Activated CD8-positive, alpha-beta T cell treated with anti-CD3 and anti-CD28 coated beads, Interleukin-2, amount 10 ng/mL, durations not matched to agents 7 days and 5 days (primary cell): ENCODE data around the gene MRPS14. TPM values are rescaled to one million over a fixed set of nuclear protein-coding genes. Genes with fewer than 3 reads are reported as not detected.
A peak's percentile ranks its signal among the peaks of the same experiment; 100 is the strongest.

Experiments
- ATAC-seq: fragments of 150-1000 bp; cut with Tn5 transposase; one replicate; pipeline ENCODE4 v1.10.0; 2021; ENCODE audit warnings: moderate library complexity
- CTCF ChIA-PET: fragments of 350-600 bp; sonication (Branson Sonifier 250); formaldehyde crosslinking; loops from one replicate; lab custom pipeline; 2021; ENCODE audit warnings: antibody characterized with exemption; lab: Charles Lee
- POLR2A ChIA-PET: fragments of 350-600 bp; sonication (Branson Sonifier 250); formaldehyde crosslinking; loops from one replicate; lab custom pipeline; 2021; ENCODE audit warnings: antibody characterized with exemption; lab: Charles Lee
- DNase-seq: peaks from one replicate; pipeline ENCODE4 v3.0.0-alpha.2; 2020
- H3K27ac Mint-ChIP-seq: one replicate; pipeline ENCODE4 v1.8.0; 2021; ENCODE audit warnings: mild to moderate bottlenecking, mixed read lengths
- H3K27me3 Mint-ChIP-seq: one replicate; pipeline ENCODE4 v1.8.0; 2021; ENCODE audit warnings: low read depth, mixed read lengths
- H3K36me3 Mint-ChIP-seq: one replicate; pipeline ENCODE4 v1.8.0; 2021; ENCODE audit warnings: low read depth, mixed read lengths
- H3K4me1 Mint-ChIP-seq: one replicate; pipeline ENCODE4 v1.8.0; 2021; ENCODE audit warnings: low read depth, mixed read lengths
- H3K4me3 Mint-ChIP-seq: one replicate; pipeline ENCODE4 v1.8.0; 2021; ENCODE audit warnings: mild to moderate bottlenecking, mixed read lengths
- H3K9me3 Mint-ChIP-seq: one replicate; pipeline ENCODE4 v1.8.0; 2022; ENCODE audit warnings: mixed read lengths; ENCODE audit not compliant: insufficient read depth
- total RNA-seq, 2 experiments: library from RNA; stranded (reverse); gene quantifications; one replicate each; pipeline ENCODE4 v1.2.3, GENCODE V29; 2021

MRPS14 gene
- total RNA-seq, 2 experiments from 2014 or later, result 30.2 to 33.7 TPM

- Mint-ChIP-seq H3K27me3 (no peaks in the 10 kb centered on the region), H3K4me3 (no peak overlapping the region), H3K36me3 (peaks cover 40% of the 10 kb centered on the region), H3K9me3 (no peaks in the 10 kb centered on the region), H3K4me1 (peaks cover 32% of the 10 kb centered on the region), H3K27ac (no peak overlapping the region)
- ATAC-seq (no peak), DNase-seq (no peak)
- ChIA-PET POLR2A (interaction anchor here (0.9 to 5.2 kb wide), 2 partner anchors 13 to 16 kb away, joined by 3 to 30 read pairs; partner anchors contain the start of gene CACYBP), CTCF (interaction anchor here (0.8 to 10.7 kb wide), 8 partner anchors 7 to 216 kb away, joined by 3 to 146 read pairs (median 4); partner anchors contain the start of gene CACYBP)
These were observed 38.3 kb downstream of the MRPS14 start for GRCh38 chr1:174984952-174985351.

DNA sequence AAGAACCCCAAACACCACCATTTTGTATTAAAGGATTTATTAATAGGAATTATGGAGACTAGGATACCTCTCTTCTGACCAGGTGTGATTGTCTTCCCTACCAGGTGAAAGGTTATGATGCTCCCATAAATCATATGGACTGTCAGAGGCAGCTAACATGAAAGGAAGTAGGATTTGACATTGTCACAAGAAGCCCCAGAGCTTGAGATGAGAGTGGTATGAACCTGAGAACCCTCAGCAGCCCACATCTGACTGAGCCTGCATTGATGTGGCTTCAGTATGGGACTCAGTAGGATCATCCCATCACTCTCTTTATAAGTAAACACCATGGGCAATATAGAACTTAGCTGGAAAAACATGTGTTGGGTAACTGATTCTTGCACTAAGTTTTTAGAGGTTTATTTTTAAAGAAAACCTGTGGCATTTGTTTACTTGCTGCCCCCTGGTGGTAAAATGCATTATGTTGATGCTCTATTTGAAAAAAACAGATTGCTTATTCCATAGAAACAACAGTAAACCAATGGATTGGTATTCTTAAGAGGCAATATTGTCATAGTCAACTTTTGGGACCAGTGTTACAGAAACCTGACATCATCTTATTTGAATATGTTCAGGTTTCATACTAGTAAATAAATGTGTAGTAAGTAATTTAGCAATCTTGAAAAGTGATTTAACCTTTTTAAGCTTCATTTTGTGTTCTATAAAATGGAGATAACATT is 40.1 kb downstream of the MRPS14 start:
- H3K4me1 Mint-ChIP-seq, result peaks cover 16% of the 10 kb centered on the region
- H3K4me3 Mint-ChIP-seq, result no peak overlapping the region
- no peaks in the 10 kb centered on the region for H3K27me3 Mint-ChIP-seq
- DNase-seq (peak; percentile 66), ATAC-seq (no peak)
- H3K36me3 Mint-ChIP-seq, result peaks cover 35% of the 10 kb centered on the region
- no peak overlapping the region for H3K27ac Mint-ChIP-seq
- ChIA-PET CTCF (interaction anchor here (0.7 to 10.7 kb wide), 20 partner anchors 9 to 212 kb away, joined by 3 to 146 read pairs (median 4); partner anchors contain the start of gene CACYBP), POLR2A (interaction anchor here (5.2 kb wide), 1 partner anchor 15 kb away, joined by 30 read pairs; the partner anchor contains the start of gene CACYBP)
- H3K9me3 Mint-ChIP-seq, result no peaks in the 10 kb centered on the region

GRCh38 chr1:174976436-174977108 is 46.7 kb downstream of the MRPS14 start:
- ChIA-PET CTCF (interaction anchor here (1.7 to 2.4 kb wide), 2 partner anchors 9 to 23 kb away, joined by 5 to 6 read pairs; partner anchors contain the start of gene CACYBP), POLR2A (interaction anchor here (0.9 to 1.1 kb wide), 2 partner anchors 13 to 22 kb away, joined by 3 read pairs; no protein-coding TSS in a partner anchor)
- Mint-ChIP-seq H3K9me3 (no peaks in the 10 kb centered on the region), H3K27me3 (no peaks in the 10 kb centered on the region), H3K36me3 (peaks cover 41% of the 10 kb centered on the region), H3K4me1 (peaks cover 22% of the 10 kb centered on the region), H3K4me3 (no peak overlapping the region), H3K27ac (no peak overlapping the region)
- no peak for DNase-seq
- no peak for ATAC-seq

- Mint-ChIP-seq H3K4me1 (peaks cover 25% of the 10 kb centered on the region), H3K4me3 (no peak overlapping the region), H3K27me3 (no peaks in the 10 kb centered on the region), H3K36me3 (peaks cover 40% of the 10 kb centered on the region), H3K27ac (no peak overlapping the region), H3K9me3 (no peaks in the 10 kb centered on the region)
- ChIA-PET CTCF (interaction anchor here (1.7 kb wide), 1 partner anchor 23 kb away, joined by 6 read pairs; the partner anchor contains the start of gene CACYBP), POLR2A (interaction anchor here (1.1 kb wide), 1 partner anchor 23 kb away, joined by 3 read pairs; no protein-coding TSS in a partner anchor)
- no peak for ATAC-seq
- DNase-seq, result no peak
These were observed 47.5 kb downstream of the MRPS14 start for GRCh38 chr1:174975764-174976163.

GRCh38 chr1:174974711-174975119 is 48.5 kb downstream of the MRPS14 start:
- Mint-ChIP-seq H3K4me1 (peaks cover 35% of the 10 kb centered on the region), H3K9me3 (no peaks in the 10 kb centered on the region), H3K4me3 (no peak overlapping the region), H3K27me3 (no peaks in the 10 kb centered on the region), H3K27ac (no peak overlapping the region), H3K36me3 (peaks cover 40% of the 10 kb centered on the region)
- ATAC-seq (no peak), DNase-seq (no peak)
- ChIA-PET CTCF (interaction anchor here (1.8 kb wide), 1 partner anchor 8 kb away, joined by 9 read pairs; no protein-coding TSS in a partner anchor), POLR2A (interaction anchor here (0.5 to 0.8 kb wide), 2 partner anchors 11 to 175 kb away, joined by 3 to 4 read pairs; no protein-coding TSS in a partner anchor)

- no peaks in the 10 kb centered on the region for H3K9me3 Mint-ChIP-seq
- ChIA-PET CTCF (interaction anchor here (0.9 to 12.6 kb wide), 3 partner anchors 11 to 27 kb away, joined by 3 to 146 read pairs (median 8); no protein-coding TSS in a partner anchor), POLR2A (interaction anchor here (7.5 kb wide), 1 partner anchor 27 kb away, joined by 69 read pairs; the partner anchor contains the start of gene CACYBP)
- H3K4me1 Mint-ChIP-seq, result peaks cover 59% of the 10 kb centered on the region
- DNase-seq (no peak), ATAC-seq (no peak)
- H3K36me3 Mint-ChIP-seq, result peaks cover 33% of the 10 kb centered on the region
- no peak overlapping the region for H3K4me3 Mint-ChIP-seq
- no peaks in the 10 kb centered on the region for H3K27me3 Mint-ChIP-seq
- no peak overlapping the region for H3K27ac Mint-ChIP-seq
These were observed 51.3 kb downstream of the MRPS14 start for GRCh38 chr1:174971902-174972301.

- ChIA-PET POLR2A (interaction anchor here (1.6 to 7.5 kb wide), 2 partner anchors 27 to 172 kb away, joined by 7 to 69 read pairs; partner anchors contain the start of gene CACYBP), CTCF (interaction anchor here (0.9 to 12.6 kb wide), 3 partner anchors 11 to 27 kb away, joined by 3 to 146 read pairs (median 8); no protein-coding TSS in a partner anchor)
- Mint-ChIP-seq H3K36me3 (peaks cover 30% of the 10 kb centered on the region), H3K27me3 (no peaks in the 10 kb centered on the region), H3K27ac (peak overlapping the region; percentile 52), H3K9me3 (no peaks in the 10 kb centered on the region), H3K4me1 (peaks cover 57% of the 10 kb centered on the region), H3K4me3 (no peak overlapping the region)
- DNase-seq (no peak), ATAC-seq (no peak)
These were observed 51.8 kb downstream of the MRPS14 start for GRCh38 chr1:174971466-174971865.

DNA sequence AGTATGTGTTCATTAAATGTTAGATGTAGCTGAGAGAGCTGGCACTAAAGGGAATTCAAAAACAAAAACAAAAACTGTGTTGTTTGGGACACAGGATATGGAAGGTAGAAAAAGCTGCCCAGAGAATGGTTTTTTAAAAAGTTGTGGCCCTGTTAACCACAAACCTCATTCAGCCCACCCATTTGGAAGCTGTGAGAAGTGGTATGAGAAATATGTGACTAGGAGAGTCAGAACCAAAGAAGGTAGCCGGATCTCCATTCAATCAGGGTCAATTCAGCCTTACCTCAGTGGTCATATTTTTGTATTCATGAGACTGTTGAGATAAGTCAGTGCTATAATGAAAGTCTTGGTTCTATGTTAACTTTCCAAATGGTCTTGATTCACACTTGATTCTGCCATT is 53.2 kb downstream of the MRPS14 start:
- H3K4me1 Mint-ChIP-seq, result peaks cover 68% of the 10 kb centered on the region
- peak; percentile 17 for ATAC-seq
- CTCF ChIA-PET, result interaction anchor here (1.0 to 12.6 kb wide), 5 partner anchors 12 to 170 kb away, joined by 3 to 146 read pairs (median 8); no protein-coding TSS in a partner anchor
- peaks cover 17% of the 10 kb centered on the region for H3K36me3 Mint-ChIP-seq
- H3K4me3 Mint-ChIP-seq, result peak overlapping the region; percentile 53
- H3K27ac Mint-ChIP-seq, result peak overlapping the region; percentile 80
- DNase-seq, result peak; percentile 55
- no peaks in the 10 kb centered on the region for H3K9me3 Mint-ChIP-seq
- no peaks in the 10 kb centered on the region for H3K27me3 Mint-ChIP-seq
- POLR2A ChIA-PET, result interaction anchor here (0.6 to 7.5 kb wide), 7 partner anchors 10 to 518 kb away, joined by 3 to 69 read pairs (median 3); partner anchors contain the start of genes CACYBP and MRPS14

- peak overlapping the region; percentile 80 for H3K27ac Mint-ChIP-seq
- POLR2A ChIA-PET, result interaction anchor here (1.0 to 7.5 kb wide), 3 partner anchors 17 to 169 kb away, joined by 3 to 69 read pairs (median 4); partner anchors contain the start of gene CACYBP
- H3K4me1 Mint-ChIP-seq, result peaks cover 77% of the 10 kb centered on the region
- DNase-seq (peak; percentile 58), ATAC-seq (peak; percentile 53)
- H3K9me3 Mint-ChIP-seq, result no peaks in the 10 kb centered on the region
- CTCF ChIA-PET, result interaction anchor here (1.0 to 12.6 kb wide), 4 partner anchors 14 to 61 kb away, joined by 4 to 146 read pairs (median 8); no protein-coding TSS in a partner anchor
- peak overlapping the region; percentile 53 for H3K4me3 Mint-ChIP-seq
- H3K27me3 Mint-ChIP-seq, result no peaks in the 10 kb centered on the region
- H3K36me3 Mint-ChIP-seq, result peaks cover 17% of the 10 kb centered on the region
These were observed 54.4 kb downstream of the MRPS14 start for GRCh38 chr1:174968750-174969244.

DNA sequence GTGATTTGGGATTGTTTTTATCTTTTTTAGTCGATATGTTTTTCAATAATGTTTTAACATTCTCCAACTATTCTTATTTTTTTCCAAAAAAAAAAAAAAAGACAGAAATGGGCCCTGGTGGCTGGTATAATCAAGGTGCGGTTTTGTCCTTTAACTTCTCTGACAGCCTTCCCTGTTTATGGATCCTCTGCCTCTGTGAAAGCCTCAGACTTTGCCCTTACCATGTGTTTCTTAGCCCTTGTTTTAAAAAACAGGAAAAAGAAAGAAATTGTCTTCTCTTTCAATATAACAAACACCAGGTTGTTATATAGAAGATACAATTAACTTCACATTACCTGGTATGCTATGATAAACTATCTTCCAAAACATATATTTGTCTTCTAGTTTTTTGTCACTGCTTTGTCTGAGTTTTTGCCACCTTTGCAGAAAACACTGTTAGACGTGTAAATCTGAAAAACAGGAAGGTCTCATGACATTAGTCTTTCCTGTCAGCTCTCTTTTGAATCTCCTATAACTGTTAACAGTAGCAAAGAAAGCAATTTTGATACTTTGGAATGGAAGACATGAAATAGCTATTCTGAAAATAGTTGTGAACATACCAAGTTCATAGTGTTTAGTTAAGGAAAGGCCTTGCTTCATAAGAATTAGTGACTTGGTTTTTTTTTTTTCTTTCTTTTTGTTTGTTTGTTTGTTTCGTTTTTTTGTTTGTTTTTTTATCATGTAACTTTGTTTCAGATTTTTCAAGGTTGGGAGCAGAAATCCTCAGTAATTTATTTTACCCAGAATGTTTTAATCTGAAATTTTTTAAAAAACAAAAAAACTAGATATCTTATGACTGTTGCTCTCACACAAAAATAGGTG is 55.1 kb downstream of the MRPS14 start:
- H3K4me3 Mint-ChIP-seq, result peak overlapping the region; percentile 53
- H3K9me3 Mint-ChIP-seq, result no peaks in the 10 kb centered on the region
- peaks cover 17% of the 10 kb centered on the region for H3K36me3 Mint-ChIP-seq
- ATAC-seq (no peak), DNase-seq (no peak)
- peak overlapping the region; percentile 80 for H3K27ac Mint-ChIP-seq
- H3K4me1 Mint-ChIP-seq, result peaks cover 84% of the 10 kb centered on the region
- H3K27me3 Mint-ChIP-seq, result no peaks in the 10 kb centered on the region
- CTCF ChIA-PET, result interaction anchor here (1.0 to 12.6 kb wide), 4 partner anchors 14 to 62 kb away, joined by 4 to 146 read pairs (median 8); no protein-coding TSS in a partner anchor
- POLR2A ChIA-PET, result interaction anchor here (1.0 to 7.5 kb wide), 3 partner anchors 17 to 168 kb away, joined by 3 to 69 read pairs (median 4); partner anchors contain the start of gene CACYBP
